ENCODE data around the gene CHID1. TPM values are rescaled to one million over a fixed set of nuclear protein-coding genes. Genes with fewer than 3 reads are reported as not detected.

Gene CHID1
- total RNA-seq, 1 donor from 2014 or later, result 74.6 TPM

- no peak overlapping the region for H3K27ac ChIP-seq (ENCODE audit: low read depth, low read length)
- no peaks in the 10 kb centered on the region for H3K27me3 Mint-ChIP-seq (ENCODE audit: low read depth, unreplicated experiment)
- H3K4me3 Mint-ChIP-seq (ENCODE audit: unreplicated experiment), result no peak overlapping the region
- no peak overlapping the region for H3K27ac Mint-ChIP-seq (ENCODE audit: unreplicated experiment)
- no peaks in the 10 kb centered on the region for H3K27me3 ChIP-seq (ENCODE audit: insufficient read depth, low read length)
- peaks cover 82% of the 10 kb centered on the region for H4K20me1 ChIP-seq (ENCODE audit: insufficient read depth, low read length)
- H3K9me3 ChIP-seq (ENCODE audit: insufficient read depth, low read depth, low read length), result no peaks in the 10 kb centered on the region
- peaks cover 5% of the 10 kb centered on the region for H3K9me3 Mint-ChIP-seq (ENCODE audit: unreplicated experiment)
- H3K4me1 ChIP-seq (ENCODE audit: insufficient read depth, low read length), result peaks cover 8% of the 10 kb centered on the region
- no peak for DNase-seq (ENCODE audit: low read depth)
- H3K79me2 ChIP-seq (ENCODE audit: insufficient read depth, low read length), result peaks cover 66% of the 10 kb centered on the region
- H3K36me3 Mint-ChIP-seq (ENCODE audit: low read depth, unreplicated experiment), result peaks cover 20% of the 10 kb centered on the region
- H3K4me2 ChIP-seq (ENCODE audit: low read length), result no peak overlapping the region
- H2AFZ ChIP-seq (ENCODE audit: low read depth, low read length), result no peak overlapping the region
- no peaks in the 10 kb centered on the region for H3K36me3 ChIP-seq (ENCODE audit: insufficient read depth, low read length)
- TF ChIP-seq EZH2 (IDR thresholded peaks at IDR 0.05; ENCODE audit: insufficient read depth, low read length), result no peak
- no peak for TF ChIP-seq CTCF (IDR thresholded peaks at IDR 0.05; ENCODE audit: insufficient read depth, low read depth, low read length)
- no peak for FAIRE-seq
- H3K4me3 ChIP-seq (ENCODE audit: insufficient read depth, low read depth, low read length), result no peak overlapping the region
- peaks cover 46% of the 10 kb centered on the region for H3K4me1 Mint-ChIP-seq (ENCODE audit: low read depth, unreplicated experiment)
- no peak overlapping the region for H3K9ac ChIP-seq (ENCODE audit: low read length)
These were observed 37.1 kb upstream of the CHID1 start for GRCh38 chr11:947744-948143.

GRCh38 chr11:945986-946385, 35.4 kb upstream of the CHID1 start:
- Histone ChIP-seq H3K27ac (ENCODE audit: low read depth, low read length) (no peak overlapping the region), H3K4me3 (ENCODE audit: insufficient read depth, low read depth, low read length) (no peak overlapping the region), H3K4me1 (ENCODE audit: insufficient read depth, low read length) (peaks cover 13% of the 10 kb centered on the region), H3K27me3 (ENCODE audit: insufficient read depth, low read length) (no peaks in the 10 kb centered on the region), H3K9ac (ENCODE audit: low read length) (no peak overlapping the region), H2AFZ (ENCODE audit: low read depth, low read length) (no peak overlapping the region), H3K36me3 (ENCODE audit: insufficient read depth, low read length) (no peaks in the 10 kb centered on the region), H3K9me3 (ENCODE audit: insufficient read depth, low read depth, low read length) (no peaks in the 10 kb centered on the region), H3K4me2 (ENCODE audit: low read length) (peak overlapping the region; percentile 9), H4K20me1 (ENCODE audit: insufficient read depth, low read length) (peaks cover 81% of the 10 kb centered on the region), H3K79me2 (ENCODE audit: insufficient read depth, low read length) (peaks cover 77% of the 10 kb centered on the region)
- Mint-ChIP-seq H3K27me3 (ENCODE audit: low read depth, unreplicated experiment) (no peaks in the 10 kb centered on the region), H3K27ac (ENCODE audit: unreplicated experiment) (peak overlapping the region; percentile 63), H3K4me1 (ENCODE audit: low read depth, unreplicated experiment) (peaks cover 50% of the 10 kb centered on the region), H3K9me3 (ENCODE audit: unreplicated experiment) (peaks cover 5% of the 10 kb centered on the region), H3K4me3 (ENCODE audit: unreplicated experiment) (peak overlapping the region; percentile 5), H3K36me3 (ENCODE audit: low read depth, unreplicated experiment) (peaks cover 20% of the 10 kb centered on the region)
- DNase-seq (ENCODE audit: low read depth), result peak; percentile 47
- FAIRE-seq, result no peak
- TF ChIP-seq EZH2 (IDR thresholded peaks at IDR 0.05; ENCODE audit: insufficient read depth, low read length), result no peak
- TF ChIP-seq CTCF (IDR thresholded peaks at IDR 0.05; ENCODE audit: insufficient read depth, low read depth, low read length), result no peak

GRCh38 chr11:944711-945470, 34.3 kb upstream of the CHID1 start:
- peaks cover 5% of the 10 kb centered on the region for H3K9me3 Mint-ChIP-seq (ENCODE audit: unreplicated experiment)
- H3K27ac ChIP-seq (ENCODE audit: low read depth, low read length), result no peak overlapping the region
- FAIRE-seq (no peak), DNase-seq (ENCODE audit: low read depth) (peak; percentile 54)
- peak overlapping the region; percentile 57 for H3K4me3 Mint-ChIP-seq (ENCODE audit: unreplicated experiment)
- H3K27me3 ChIP-seq (ENCODE audit: insufficient read depth, low read length), result no peaks in the 10 kb centered on the region
- H4K20me1 ChIP-seq (ENCODE audit: insufficient read depth, low read length), result peaks cover 85% of the 10 kb centered on the region
- no peak overlapping the region for H2AFZ ChIP-seq (ENCODE audit: low read depth, low read length)
- peak overlapping the region; percentile 43 for H3K4me2 ChIP-seq (ENCODE audit: low read length)
- H3K36me3 Mint-ChIP-seq (ENCODE audit: low read depth, unreplicated experiment), result peaks cover 17% of the 10 kb centered on the region
- H3K4me1 ChIP-seq (ENCODE audit: insufficient read depth, low read length), result peaks cover 13% of the 10 kb centered on the region
- no peak overlapping the region for H3K9ac ChIP-seq (ENCODE audit: low read length)
- peaks cover 81% of the 10 kb centered on the region for H3K79me2 ChIP-seq (ENCODE audit: insufficient read depth, low read length)
- H3K36me3 ChIP-seq (ENCODE audit: insufficient read depth, low read length), result no peaks in the 10 kb centered on the region
- no peak overlapping the region for H3K4me3 ChIP-seq (ENCODE audit: insufficient read depth, low read depth, low read length)
- TF ChIP-seq EZH2 (IDR thresholded peaks at IDR 0.05; ENCODE audit: insufficient read depth, low read length), result no peak
- no peak for TF ChIP-seq CTCF (IDR thresholded peaks at IDR 0.05; ENCODE audit: insufficient read depth, low read depth, low read length)
- peaks cover 51% of the 10 kb centered on the region for H3K4me1 Mint-ChIP-seq (ENCODE audit: low read depth, unreplicated experiment)
- no peaks in the 10 kb centered on the region for H3K9me3 ChIP-seq (ENCODE audit: insufficient read depth, low read depth, low read length)
- H3K27ac Mint-ChIP-seq (ENCODE audit: unreplicated experiment), result peak overlapping the region; percentile 62
- H3K27me3 Mint-ChIP-seq (ENCODE audit: low read depth, unreplicated experiment), result no peaks in the 10 kb centered on the region

Measured in astrocyte (in vitro differentiated cells and primary cell).